IPS-18a (cell line): ENCODE data around the gene BMI1.

Experiments
- H3K27ac ChIP-seq: one replicate; pipeline ENCODE4 v1.5.1; 2013; ENCODE audit warnings: low read length
- H3K27me3 ChIP-seq: one replicate; pipeline ENCODE4 v1.6.1; 2013; ENCODE audit warnings: mild to moderate bottlenecking, low read length; ENCODE audit not compliant: control insufficient read depth, insufficient read depth
- H3K36me3 ChIP-seq: one replicate; pipeline ENCODE4 v1.6.1; 2013; ENCODE audit warnings: low read depth, low read length; ENCODE audit not compliant: control insufficient read depth
- H3K4me1 ChIP-seq: one replicate; pipeline ENCODE4 v1.6.1; 2013; ENCODE audit warnings: low read depth, low read length; ENCODE audit not compliant: control insufficient read depth
- H3K4me3 ChIP-seq: one replicate; pipeline ENCODE4 v1.5.1; 2013; ENCODE audit warnings: low read length
- H3K9ac ChIP-seq: one replicate; pipeline ENCODE4 v1.6.1; 2013; ENCODE audit warnings: mild to moderate bottlenecking, low read length, moderate library complexity
- H3K9me3 ChIP-seq: one replicate; pipeline ENCODE4 v1.6.1; 2013; ENCODE audit warnings: low read depth, low read length; ENCODE audit not compliant: control insufficient read depth

The BMI1 gene

GRCh38 chr10:22319980-22320558 is 830 bp upstream of the BMI1 start:
- Histone ChIP-seq H3K9ac (no peak overlapping the region), H3K4me1 (peaks cover 60% of the 10 kb centered on the region), H3K27ac (no peak overlapping the region), H3K9me3 (no peaks in the 10 kb centered on the region), H3K27me3 (peaks cover 80% of the 10 kb centered on the region), H3K4me3 (peak overlapping the region; percentile 48), H3K36me3 (no peaks in the 10 kb centered on the region)

- Histone ChIP-seq H3K27me3 (peaks cover 81% of the 10 kb centered on the region), H3K4me1 (peaks cover 58% of the 10 kb centered on the region)
These were observed 441 bp downstream of the BMI1 start for GRCh38 chr10:22321156-22321923.

DNA sequence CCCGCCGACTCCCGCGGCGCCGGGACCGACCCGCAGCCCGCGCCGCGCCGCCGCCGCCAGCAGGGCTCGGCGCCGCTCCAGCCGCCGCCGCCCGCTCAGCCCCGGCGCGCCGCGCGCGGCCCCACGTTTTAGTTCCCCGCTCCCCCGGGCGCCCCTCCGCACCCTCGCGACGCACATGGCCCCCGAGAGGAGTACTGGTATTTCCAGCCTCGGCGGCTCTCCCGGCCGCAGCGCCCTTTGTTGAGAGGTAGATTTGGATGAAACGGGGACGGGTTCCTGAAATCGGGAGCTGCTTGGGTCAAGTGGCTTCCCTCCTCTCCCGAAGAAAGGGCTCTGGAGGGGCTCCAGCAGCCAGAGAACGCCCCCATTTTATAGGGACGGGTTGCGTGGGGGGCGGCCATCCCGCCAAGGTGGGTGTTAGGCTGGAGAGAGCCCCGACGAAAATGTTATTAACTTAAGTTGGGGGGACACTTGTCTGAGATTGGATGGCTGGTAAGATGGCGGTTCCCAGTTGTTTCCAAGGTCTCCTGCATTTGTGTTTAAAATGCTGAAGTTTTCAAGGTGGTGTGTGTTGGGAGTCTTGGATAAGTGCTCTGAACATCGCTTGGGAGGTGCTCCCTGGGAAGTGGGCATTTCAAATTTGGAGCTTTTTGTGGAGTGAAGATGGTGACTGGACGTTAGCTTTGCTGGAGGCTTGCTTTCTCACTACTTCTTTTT is 1.2 kb downstream of the BMI1 start:
- Histone ChIP-seq H3K4me1 (peaks cover 55% of the 10 kb centered on the region), H3K27ac (no peak overlapping the region), H3K27me3 (peaks cover 82% of the 10 kb centered on the region), H3K36me3 (no peaks in the 10 kb centered on the region), H3K9me3 (no peaks in the 10 kb centered on the region), H3K4me3 (peak overlapping the region; percentile 62), H3K9ac (peak overlapping the region; percentile 32)

More at GRCh38 chr10:22321156-22321923, 441 bp downstream of the BMI1 start:
- Histone ChIP-seq H3K4me3 (peak overlapping the region; percentile 56), H3K9me3 (no peaks in the 10 kb centered on the region), H3K9ac (peak overlapping the region; percentile 52), H3K27ac (no peak overlapping the region), H3K36me3 (no peaks in the 10 kb centered on the region)

DNA sequence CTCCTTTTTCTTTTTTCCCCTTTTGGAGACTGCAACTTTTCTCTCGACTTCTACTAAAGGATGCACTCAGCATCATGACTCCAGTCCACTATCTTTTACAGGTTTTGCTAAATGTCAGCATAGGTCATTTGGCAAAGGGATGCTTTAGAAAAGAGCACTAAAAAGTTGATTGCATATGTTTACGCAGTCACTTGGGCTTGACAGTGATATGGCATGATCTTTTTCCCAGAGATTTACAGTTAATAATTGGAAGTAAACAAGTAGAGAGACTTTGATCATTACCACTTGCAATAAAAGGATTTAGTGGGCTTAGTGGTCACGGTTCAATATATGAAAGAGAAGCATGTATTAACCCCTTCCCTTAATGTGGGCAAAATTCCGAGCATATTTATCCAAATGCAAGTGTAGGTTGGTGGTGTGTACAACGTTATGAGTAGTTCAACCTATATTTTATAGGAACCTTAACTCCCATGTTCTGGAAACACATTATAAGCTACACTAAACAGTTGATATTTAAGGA is 1.8 kb downstream of the BMI1 start:
- H3K27ac ChIP-seq = no peak overlapping the region
- peak overlapping the region; percentile 62 for H3K4me3 ChIP-seq
- H3K27me3 ChIP-seq = peaks cover 82% of the 10 kb centered on the region
- no peaks in the 10 kb centered on the region for H3K9me3 ChIP-seq
- H3K4me1 ChIP-seq = peaks cover 49% of the 10 kb centered on the region
- no peaks in the 10 kb centered on the region for H3K36me3 ChIP-seq
- peak overlapping the region; percentile 32 for H3K9ac ChIP-seq

- Histone ChIP-seq H3K9me3 (no peaks in the 10 kb centered on the region), H3K4me1 (peaks cover 40% of the 10 kb centered on the region), H3K9ac (no peak overlapping the region), H3K4me3 (no peak overlapping the region), H3K27me3 (peaks cover 82% of the 10 kb centered on the region), H3K27ac (no peak overlapping the region), H3K36me3 (no peaks in the 10 kb centered on the region)
These were observed 2.8 kb downstream of the BMI1 start for GRCh38 chr10:22323538-22324305.

DNA sequence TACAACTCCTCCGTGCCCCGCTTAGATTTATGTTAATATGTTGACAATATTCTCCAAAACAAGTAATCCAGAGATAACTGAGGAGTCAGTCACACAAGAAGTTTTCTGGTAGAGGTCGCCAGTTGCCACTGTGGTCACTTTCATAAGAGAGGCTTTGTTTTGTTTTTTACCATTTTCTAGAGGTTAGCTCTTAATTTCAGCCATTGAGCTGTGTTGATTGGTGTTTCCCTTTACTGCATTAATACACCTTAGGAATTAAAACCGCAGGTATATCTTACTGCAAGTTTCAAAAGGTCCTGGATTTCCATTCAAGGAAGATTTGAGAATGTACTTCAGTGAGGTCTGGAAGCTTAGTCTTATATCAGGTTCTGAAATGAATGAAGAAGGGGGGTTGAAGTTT is 3.5 kb downstream of the BMI1 start:
- no peaks in the 10 kb centered on the region for H3K9me3 ChIP-seq
- peaks cover 40% of the 10 kb centered on the region for H3K4me1 ChIP-seq
- H3K36me3 ChIP-seq = peaks cover 3% of the 10 kb centered on the region
- no peak overlapping the region for H3K9ac ChIP-seq
- H3K4me3 ChIP-seq = peak overlapping the region; percentile 74
- H3K27me3 ChIP-seq = peaks cover 82% of the 10 kb centered on the region
- H3K27ac ChIP-seq = no peak overlapping the region

DNA sequence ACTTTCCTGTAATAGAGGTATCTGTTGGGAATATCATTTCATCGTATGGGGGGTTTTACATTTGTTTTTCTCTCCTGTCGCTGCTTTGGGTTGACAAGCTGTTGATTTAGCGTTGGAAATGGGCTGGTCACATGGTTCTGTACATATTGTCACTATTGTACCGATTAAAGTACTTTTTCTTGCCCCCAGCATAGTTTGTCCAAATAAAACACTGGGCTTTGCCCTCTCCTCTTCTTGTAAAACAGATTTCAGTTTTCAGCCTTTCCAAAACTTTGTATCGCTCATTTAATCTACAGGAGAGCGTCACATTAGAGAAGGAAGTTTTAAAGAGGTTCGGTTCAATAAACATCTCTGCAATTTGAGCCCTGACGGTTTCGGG is 4.0 kb downstream of the BMI1 start:
- H3K9me3 ChIP-seq = no peaks in the 10 kb centered on the region
- peaks cover 37% of the 10 kb centered on the region for H3K4me1 ChIP-seq
- no peak overlapping the region for H3K27ac ChIP-seq
- H3K27me3 ChIP-seq = peaks cover 82% of the 10 kb centered on the region
- peaks cover 7% of the 10 kb centered on the region for H3K36me3 ChIP-seq
- peak overlapping the region; percentile 74 for H3K4me3 ChIP-seq
- peak overlapping the region; percentile 49 for H3K9ac ChIP-seq

- Histone ChIP-seq H3K9ac (peak overlapping the region; percentile 49), H3K4me1 (peaks cover 34% of the 10 kb centered on the region)
These were observed 4.6 kb downstream of the BMI1 start for GRCh38 chr10:22325272-22326144.

DNA sequence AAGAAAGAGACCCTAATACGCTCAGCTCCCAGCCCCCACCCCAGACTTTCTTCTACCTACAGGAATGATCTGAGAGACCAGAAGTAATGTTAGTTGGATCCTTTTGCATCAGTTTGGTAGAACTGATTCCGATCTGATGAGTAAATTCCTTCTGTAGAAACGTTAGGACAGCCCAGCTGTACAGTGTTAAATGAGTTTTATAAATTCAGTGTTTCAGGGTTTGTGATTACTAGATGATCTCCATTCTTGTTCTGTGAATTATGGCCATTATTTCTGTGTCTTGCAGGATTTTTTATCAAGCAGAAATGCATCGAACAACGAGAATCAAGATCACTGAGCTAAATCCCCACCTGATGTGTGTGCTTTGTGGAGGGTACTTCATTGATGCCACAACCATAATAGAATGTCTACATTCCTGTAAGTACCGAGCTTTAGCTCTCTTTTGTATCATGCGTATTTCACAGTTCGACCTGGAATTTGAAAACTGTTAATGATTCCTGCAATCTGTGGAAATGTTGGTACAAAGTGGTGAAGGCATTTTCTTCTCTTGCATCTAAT is 5.3 kb downstream of the BMI1 start:
- Histone ChIP-seq H3K9ac (no peak overlapping the region), H3K36me3 (peaks cover 7% of the 10 kb centered on the region), H3K27ac (no peak overlapping the region), H3K4me3 (peak overlapping the region; percentile 52), H3K27me3 (peaks cover 91% of the 10 kb centered on the region), H3K9me3 (no peaks in the 10 kb centered on the region), H3K4me1 (peaks cover 34% of the 10 kb centered on the region)

More at GRCh38 chr10:22325272-22326144, 4.6 kb downstream of the BMI1 start:
- Histone ChIP-seq H3K27me3 (peaks cover 83% of the 10 kb centered on the region), H3K9me3 (no peaks in the 10 kb centered on the region), H3K4me3 (peak overlapping the region; percentile 74), H3K36me3 (peaks cover 7% of the 10 kb centered on the region), H3K27ac (no peak overlapping the region)

- no peak overlapping the region for H3K4me3 ChIP-seq
- no peaks in the 10 kb centered on the region for H3K9me3 ChIP-seq
- peaks cover 19% of the 10 kb centered on the region for H3K4me1 ChIP-seq
- no peak overlapping the region for H3K9ac ChIP-seq
- H3K36me3 ChIP-seq = peaks cover 7% of the 10 kb centered on the region
- no peak overlapping the region for H3K27ac ChIP-seq
- H3K27me3 ChIP-seq = peaks cover 96% of the 10 kb centered on the region
These were observed 8.3 kb downstream of the BMI1 start for GRCh38 chr10:22329150-22329549.
